OCI-LY3 (cell line): ENCODE results near the gene SASH1.

Experiments
- CTCF ChIP-seq: fragments of 200-600, 300-600 bp; sonication (generic); IDR thresholded peaks from 2 replicates; pipeline ENCODE4 v1.5.1; 2014; ENCODE audit warnings: antibody characterized with exemption, low read length, low read depth
- EZH2phosphoT487 ChIP-seq: fragments of 200-600 bp; shearing (Covaris generic); IDR thresholded peaks from 2 replicates; pipeline ENCODE4 v1.6.1; 2018; ENCODE audit warnings: antibody characterized with exemption, mixed run types, low read depth

- TF ChIP-seq EZH2phosphoT487 (no peak), CTCF (no peak)
Observed at GRCh38 chr6:148521158-148521557, 178.5 kb downstream of the SASH1 start.
